ENCODE results near the gene DIP2C.
"Not testable (repeated sequence)": the region's sequence is repeated elsewhere in the genome, so short reads cannot be mapped to it uniquely, and the experiment has no call there.

Gene DIP2C

GRCh38 chr10:590721-591120 is 98.7 kb downstream of the DIP2C start:
- no peak for DNase-seq

GRCh38 chr10:589961-590680 is 99.3 kb downstream of the DIP2C start:
- no peak for DNase-seq

- DNase-seq: no peak
Measured at GRCh38 chr10:588246-589165, 101.0 kb downstream of the DIP2C start.

GRCh38 chr10:586716-587115 is 102.8 kb downstream of the DIP2C start:
- DNase-seq: no peak

- no peak for DNase-seq
Measured at GRCh38 chr10:586151-586550, 103.3 kb downstream of the DIP2C start.

GRCh38 chr10:585502-585901 is 104.0 kb downstream of the DIP2C start:
- DNase-seq: no peak

GRCh38 chr10:584497-585290 is 104.8 kb downstream of the DIP2C start:
- DNase-seq: not testable (repeated sequence)

GRCh38 chr10:583433-583832 is 106.0 kb downstream of the DIP2C start:
- DNase-seq: no peak

GRCh38 chr10:581776-582330 is 107.6 kb downstream of the DIP2C start:
- DNase-seq: no peak

GRCh38 chr10:580778-581177 is 108.7 kb downstream of the DIP2C start:
- DNase-seq: no peak

GRCh38 chr10:576130-576465 is 113.4 kb downstream of the DIP2C start:
- DNase-seq: no peak

GRCh38 chr10:575402-576129 is 113.9 kb downstream of the DIP2C start:
- DNase-seq: no peak

- no peak for DNase-seq
Measured at GRCh38 chr10:572696-573095, 116.8 kb downstream of the DIP2C start.

- no peak for DNase-seq
Measured at GRCh38 chr10:571688-572451, 117.6 kb downstream of the DIP2C start.

- no peak for DNase-seq
Measured at GRCh38 chr10:571166-571565, 118.3 kb downstream of the DIP2C start.

GRCh38 chr10:570628-571163 is 118.8 kb downstream of the DIP2C start:
- DNase-seq: no peak

- no peak for DNase-seq
Measured at GRCh38 chr10:569961-570627, 119.4 kb downstream of the DIP2C start.

- no peak for DNase-seq
Measured at GRCh38 chr10:568848-569247, 120.6 kb downstream of the DIP2C start.

GRCh38 chr10:567869-568268 is 121.6 kb downstream of the DIP2C start:
- DNase-seq: no peak

- no peak for DNase-seq
Measured at GRCh38 chr10:566241-566885, 123.1 kb downstream of the DIP2C start.

Data from stimulated activated CD8-positive, alpha-beta memory T cell treated with anti-CD3 and anti-CD28 coated beads, Interleukin-4, amount 100 ng/mL, for 48 hours (primary cell).